HepG2 (cell line): ENCODE measurements around the gene COL5A1. TPM values are rescaled to one million over a fixed set of nuclear protein-coding genes. Genes with fewer than 3 reads are reported as not detected.

Experiments used
- ATAC-seq: fragments of 200-7000 bp; cut with Tn5 transposase; 3 replicates; pipeline ENCODE4 v1.9.1; 2020; ENCODE audit warnings: mild to moderate bottlenecking, moderate library complexity
- BruUV-seq: library from RNA; stranded (reverse); fragments of 400-500 nt; replicated peaks from 2 replicates; lab custom pipeline; 2021; lab: Mats Ljungman, UMichigan
- CTCF ChIA-PET: fragments of 300-600 bp; formaldehyde crosslinking; extraction: SDS; loops from one replicate; lab custom pipeline; 2021; ENCODE audit warnings: low total read pairs, inconsistent platforms, low intra/inter-chr PET ratio; lab: Yijun Ruan, JAX
- POLR2A ChIA-PET: fragments of 350-600 bp; sonication (Branson Sonifier 250); formaldehyde crosslinking; loops from one replicate; lab custom pipeline; 2020; ENCODE audit warnings: antibody characterized with exemption, inconsistent platforms; lab: Yijun Ruan, JAX
- DNase-seq: peaks from one replicate; pipeline ENCODE4 v3.0.0-alpha.2; 2015; ENCODE audit warnings: low spot score
- FAIRE-seq: peaks from 3 replicates; lab custom pipeline; 2011; peaks lifted over from hg19 to GRCh38; lab: Jason Lieb, UNC
- H2AFZ ChIP-seq: one replicate; pipeline ENCODE4 v1.6.1; 2011; ENCODE audit warnings: low read length, inconsistent platforms
- H3K27ac ChIP-seq: fragments of 300-600 bp; 3 replicates; pipeline ENCODE4 v1.8.0; 2011; ENCODE audit warnings: mixed run types, mild to moderate bottlenecking, mixed read lengths, low read length, inconsistent platforms; ENCODE audit not compliant: insufficient read depth; ENCODE audit errors: extremely low read length
- H3K27me3 ChIP-seq, 2 experiments: fragments of 200-600 bp in 1 of 2; 2 replicates in 1 of 2; 3 replicates in 1 of 2; pipeline versions ENCODE4 v1.6.0 to v1.8.0; 2011; ENCODE audit warnings: low read length in 2 of 2, mild to moderate bottlenecking in 2 of 2, moderate library complexity in 2 of 2, inconsistent platforms in 1 of 2; ENCODE audit not compliant: insufficient read depth in 2 of 2, control insufficient read depth in 1 of 2
- H3K36me3 ChIP-seq, 2 experiments: fragments of 200-600 bp in 1 of 2; replicated peaks in 1 of 2; 2 replicates in 1 of 2; 3 replicates in 1 of 2; pipeline versions ENCODE4 v1.5.1 to v1.8.0; 2011; ENCODE audit warnings: low read length in 2 of 2, inconsistent platforms in 1 of 2; ENCODE audit not compliant: insufficient read depth in 2 of 2, control insufficient read depth in 1 of 2
- H3K4me1 ChIP-seq: 2 replicates; pipeline ENCODE4 v1.5.1; 2012; ENCODE audit warnings: low read length, inconsistent platforms; ENCODE audit not compliant: insufficient read depth
- H3K4me2 ChIP-seq: 2 replicates; pipeline ENCODE4 v1.6.0; 2011; ENCODE audit warnings: low read depth, low read length, inconsistent platforms
- H3K4me3 ChIP-seq, 3 experiments: fragments of 200-600 bp in 1 of 3; sonication (generic), shearing (Covaris generic) in 1 of 3; replicated peaks in 1 of 3; 2 replicates each; pipeline ENCODE4 v1.5.1; 2011 to 2016; ENCODE audit warnings: low read length in 3 of 3, inconsistent platforms in 2 of 3, low read depth in 2 of 3, mild to moderate bottlenecking in 2 of 3, control low read depth in 1 of 3, mixed read lengths in 1 of 3; ENCODE audit not compliant: insufficient read depth in 1 of 3
- H3K79me2 ChIP-seq: one replicate; pipeline ENCODE4 v1.6.1; 2011; ENCODE audit warnings: low read length, inconsistent platforms; ENCODE audit not compliant: insufficient read depth
- H3K9ac ChIP-seq: 2 replicates; pipeline ENCODE4 v1.6.0; 2011; ENCODE audit warnings: mild to moderate bottlenecking, low read depth, low read length, inconsistent platforms; ENCODE audit not compliant: insufficient read depth
- H3K9me3 ChIP-seq: 2 replicates; pipeline ENCODE4 v1.5.1; 2012; ENCODE audit warnings: mild to moderate bottlenecking, low read length
- H4K20me1 ChIP-seq: 2 replicates; pipeline ENCODE4 v1.6.0; 2011; ENCODE audit warnings: inconsistent platforms, mild to moderate bottlenecking, low read length, moderate library complexity; ENCODE audit not compliant: insufficient read depth
- CBX5 ChIP-seq: sonication (generic); formaldehyde crosslinking; IDR thresholded peaks from 2 replicates; pipeline ENCODE4 v1.4.0; 2020; ENCODE audit warnings: missing genetic modification reagents, borderline replicate concordance
- GABPA ChIP-seq, 2 experiments: IDR thresholded peaks; 2 replicates each; pipeline ENCODE4 v1.6.1; 2011 to 2016; ENCODE audit warnings: low read depth in 2 of 2, low read length in 1 of 2, missing biosample characterization in 1 of 2, missing genetic modification characterization in 1 of 2
- MTA1 ChIP-seq: sonication (generic); formaldehyde crosslinking; IDR thresholded peaks from 2 replicates; pipeline ENCODE4 v1.4.0; 2020; ENCODE audit warnings: missing genetic modification reagents, mild to moderate bottlenecking, borderline replicate concordance
- PRMT3 ChIP-seq: sonication (generic); formaldehyde crosslinking; IDR thresholded peaks from 2 replicates; pipeline ENCODE4 v1.8.1; 2022; ENCODE audit warnings: low read depth, mild to moderate bottlenecking, moderate library complexity, missing genetic modification reagents, borderline replicate concordance
- RBAK ChIP-seq: sonication (generic); formaldehyde crosslinking; IDR thresholded peaks from 2 replicates; pipeline ENCODE4 v1.5.1; 2020; ENCODE audit warnings: mild to moderate bottlenecking, missing genetic modification reagents
- RFX1 ChIP-seq: fragments of 450-650 bp; IDR thresholded peaks from 2 replicates; pipeline ENCODE4 v1.6.1; 2017
- SCMH1 ChIP-seq: sonication (generic); formaldehyde crosslinking; IDR thresholded peaks from 2 replicates; pipeline ENCODE4 v1.9.0; 2021; ENCODE audit warnings: missing genetic modification reagents, mild to moderate bottlenecking, borderline replicate concordance
- TBL1XR1 ChIP-seq: fragments of 150-350 bp; IDR thresholded peaks from 2 replicates; pipeline ENCODE4 v1.6.1; 2014; ENCODE audit warnings: borderline replicate concordance, low read length; ENCODE audit not compliant: partially characterized antibody
- ZBTB33 ChIP-seq: sonication (generic); formaldehyde crosslinking; IDR thresholded peaks from 2 replicates; pipeline ENCODE4 v1.4.0; 2020; ENCODE audit warnings: missing genetic modification reagents
- ZFP41 ChIP-seq: sonication (generic); formaldehyde crosslinking; IDR thresholded peaks from 2 replicates; pipeline ENCODE4 v1.4.0; 2020; ENCODE audit warnings: mild to moderate bottlenecking, missing genetic modification reagents, borderline replicate concordance
- ZNF256 ChIP-seq: sonication (generic); formaldehyde crosslinking; conservative IDR thresholded peaks from 2 replicates; pipeline ENCODE4 v1.4.0; 2020; ENCODE audit warnings: missing genetic modification reagents
- ZNF761 ChIP-seq: sonication (generic); formaldehyde crosslinking; conservative IDR thresholded peaks from 2 replicates; pipeline ENCODE4 v1.4.0; 2020; ENCODE audit warnings: mild to moderate bottlenecking, missing genetic modification reagents
- ZSCAN20 ChIP-seq: sonication (generic); formaldehyde crosslinking; IDR thresholded peaks from 2 replicates; pipeline ENCODE4 v1.4.0; 2020; ENCODE audit warnings: missing genetic modification reagents, mild to moderate bottlenecking, borderline replicate concordance
- ZSCAN5A ChIP-seq: sonication (generic); formaldehyde crosslinking; IDR thresholded peaks from 2 replicates; pipeline ENCODE4 v1.8.0; 2022; ENCODE audit warnings: mild to moderate bottlenecking, missing genetic modification reagents, borderline replicate concordance
- WGBS: methylation state at CpG from one replicate; pipeline ENCODE4 v1.1.6; 2017; ENCODE audit warnings: low lambda C conversion rate; 5-methylcytosine and 5-hydroxymethylcytosine counted together
- in situ Hi-C: cut with HindIII; loops from 2 replicates; pipeline ENCODE4 v1.10.0; 2017; ENCODE audit warnings: low pct_unique_long_range_greater_than_20kb; ENCODE audit not compliant: extremely low pct_ligation_motif_present
- intact Hi-C: fragments of 100-400 bp; cut with micrococcal nuclease; formaldehyde crosslinking; loops from one replicate; pipeline ENCODE4 v1.10.0; 2022; ENCODE audit not compliant: unreplicated experiment
- polyA plus RNA-seq, 8 experiments: library from polyadenylated mRNA; depleted of rRNA in 3 of 8; stranded (reverse) in 7 of 8; unstranded in 1 of 8; fragments of >200 nt; fragmentation: Illumina TruSeq in 4 of 8; extraction: Trizol in 4 of 8; gene quantifications; 2 replicates each; pipeline versions ENCODE4 v1.2.1 to v1.2.3, GENCODE V29; 2011 to 2016; ENCODE audit warnings: low read depth in 4 of 8, missing spikeins in 1 of 8, mixed read lengths in 1 of 8; ENCODE audit not compliant: insufficient read depth in 1 of 8
- total RNA-seq, 5 experiments: library from RNA; depleted of rRNA; stranded (reverse); fragments of >200 nt; fragmentation: Illumina TruSeq; extraction: Trizol; gene quantifications; 2 replicates each; pipeline ENCODE4 v1.2.3, GENCODE V29; 2016; ENCODE audit warnings: low read depth in 1 of 5

Gene COL5A1
- total and polyA plus RNA-seq, 2 of the 13 experiments (the other 11 are each of a cell fraction or from before 2014, with no cell fraction given): not detected

GRCh38 chr9:134631881-134632280, 9.7 kb upstream of the COL5A1 start:
- Histone ChIP-seq H4K20me1 (no peaks in the 10 kb centered on the region; the same call in 1 of the 2 replicates), H2AFZ (no peak overlapping the region), H3K9me3 (no peaks in the 10 kb centered on the region), H3K4me3 (no peak overlapping the region), H3K36me3 (no peaks in the 10 kb centered on the region), H3K27me3 (peaks cover 11 to 77% of the 10 kb centered on the region in 2 experiments; a peak in 4 of 5 replicates), H3K27ac (no peak overlapping the region), H3K79me2 (no peaks in the 10 kb centered on the region), H3K9ac (no peak overlapping the region), H3K4me2 (no peak overlapping the region), H3K4me1 (no peaks in the 10 kb centered on the region)
- in situ Hi-C loops (no loop called here), intact Hi-C loops (no loop called here)
- ChIA-PET CTCF (no interaction called here), POLR2A (no interaction called here)
- no peak for TF ChIP-seq RFX1
- TF ChIP-seq PRMT3: no peak
- no peak for TF ChIP-seq ZFP41 (CRISPR knock-in tag)
- no peak for TF ChIP-seq ZNF256
- TF ChIP-seq ZNF761: no peak
- no peak for TF ChIP-seq ZSCAN20
- TF ChIP-seq GABPA (IDR thresholded peaks at IDR 0.05; ENCODE audit: low read depth, low read length): no peak
- no peak for TF ChIP-seq GABPA (CRISPR knock-in tag; IDR thresholded peaks at IDR 0.05; ENCODE audit: low read depth)
- TF ChIP-seq RBAK (CRISPR knock-in tag): no peak
- TF ChIP-seq SCMH1 (CRISPR knock-in tag): no peak
- TF ChIP-seq ZBTB33 (CRISPR knock-in tag): no peak
- no peak for TF ChIP-seq TBL1XR1
- no peak for TF ChIP-seq CBX5 (CRISPR knock-in tag)
- no peak for TF ChIP-seq ZSCAN5A (CRISPR knock-in tag)
- no peak for TF ChIP-seq MTA1
- BruUV-seq: no TSS peak
- FAIRE-seq: no peak
- DNase-seq: no peak
- 0% methylated on average over 5 of the region's 10 CpGs for WGBS
- ATAC-seq: no peak
